RWPE1 (cell line): ENCODE results near the gene RAB30.
A peak's percentile ranks its signal among the peaks of the same experiment; 100 is the strongest.

Experiments used
- CTCF ChIA-PET: fragments of 350-600 bp; sonication (Branson Sonifier 250); formaldehyde crosslinking; extraction: SDS; loops from one replicate; lab custom pipeline; 2021; lab: Yijun Ruan, JAX
- POLR2A ChIA-PET: fragments of 400-600 bp; formaldehyde crosslinking; extraction: SDS; loops from one replicate; lab custom pipeline; 2020; ENCODE audit warnings: antibody characterized with exemption; ENCODE audit not compliant: low non-redundant PET; lab: Yijun Ruan, JAX
- DNase-seq: peaks from one replicate; pipeline ENCODE4 v3.0.0; 2012; ENCODE audit warnings: low spot score
- H3K27ac ChIP-seq: fragments of 450-650 bp; 2 replicates; pipeline ENCODE4 v1.5.1; 2017
- CTCF ChIP-seq: fragments of 450-650 bp; conservative IDR thresholded peaks from 2 replicates; pipeline ENCODE4 v1.5.1; 2017; ENCODE audit warnings: low read depth, mild to moderate bottlenecking

Gene RAB30

GRCh38 chr11:83071567-83072349 lies at the start of gene RAB30:
RAB30 (minus strand) TSS chr11:83071897; CDS start chr11:82997316, 74,581 bp downstream.
- peak within 1 kb of the TSS; percentile 97 for H3K27ac ChIP-seq
- TF ChIP-seq CTCF, result no peak
- DNase-seq, result peak; percentile 99
- ChIA-PET POLR2A (interaction anchor here (0.5 to 1.0 kb wide), 4 partner anchors 11 to 162 kb away, joined by 3 to 4 read pairs (median 3); partner anchors contain the start of gene PCF11), CTCF (no interaction called here)

- POLR2A ChIA-PET, result interaction anchor here (0.7 kb wide), 1 partner anchor 26 kb away, joined by 6 read pairs; no protein-coding TSS in a partner anchor
- no peak overlapping the region for H3K27ac ChIP-seq
- CTCF ChIA-PET, result no interaction called here
- DNase-seq, result no peak
- TF ChIP-seq CTCF, result no peak
Measured at GRCh38 chr11:83120327-83120726, 48.6 kb upstream of the RAB30 start.

- CTCF ChIA-PET, result no interaction called here
- no peak overlapping the region for H3K27ac ChIP-seq
- no peak for TF ChIP-seq CTCF
- no peak for DNase-seq
- POLR2A ChIA-PET, result no interaction called here
Measured at GRCh38 chr11:83119216-83119615, 47.5 kb upstream of the RAB30 start.

- ChIA-PET POLR2A (no interaction called here), CTCF (no interaction called here)
- no peak for TF ChIP-seq CTCF
- no peak overlapping the region for H3K27ac ChIP-seq
- no peak for DNase-seq
Measured at GRCh38 chr11:83118814-83119213, 47.1 kb upstream of the RAB30 start.

- POLR2A ChIA-PET, result interaction anchor here (0.5 kb wide), 1 partner anchor 437 kb away, joined by 3 read pairs; no protein-coding TSS in a partner anchor
Measured at GRCh38 chr11:83116015-83116641, 44.4 kb upstream of the RAB30 start.

More at GRCh38 chr11:83116015-83116641, 44.4 kb upstream of the RAB30 start:
- CTCF ChIA-PET, result interaction anchor here (0.6 kb wide), 2 partner anchors 506 to 574 kb away, joined by 3 read pairs; no protein-coding TSS in a partner anchor
- no peak for TF ChIP-seq CTCF
- no peak overlapping the region for H3K27ac ChIP-seq
- DNase-seq, result no peak
